Nephron progenitor cell (in vitro differentiated cells): ENCODE results near the gene TRIM9.

Experiments
- DNase-seq: peaks from one replicate; pipeline ENCODE4 v3.0.0; 2021
- H3K27ac Mint-ChIP-seq: 2 replicates; pipeline ENCODE4 v1.8.0; 2021; ENCODE audit warnings: mild to moderate bottlenecking, moderate library complexity, mixed read lengths
- H3K27me3 Mint-ChIP-seq: 2 replicates; pipeline ENCODE4 v1.8.0; 2021; ENCODE audit warnings: mild to moderate bottlenecking, low read depth, mixed read lengths; ENCODE audit not compliant: poor library complexity
- H3K36me3 Mint-ChIP-seq: 2 replicates; pipeline ENCODE4 v1.8.0; 2021; ENCODE audit warnings: low read depth, mixed read lengths
- H3K4me1 Mint-ChIP-seq: 2 replicates; pipeline ENCODE4 v1.8.0; 2021; ENCODE audit warnings: mixed read lengths
- H3K4me3 Mint-ChIP-seq: 2 replicates; pipeline ENCODE4 v1.8.0; 2021; ENCODE audit warnings: mild to moderate bottlenecking, moderate library complexity, mixed read lengths
- H3K9me3 Mint-ChIP-seq: 2 replicates; pipeline ENCODE4 v1.8.0; 2021; ENCODE audit warnings: mild to moderate bottlenecking, moderate library complexity, mixed read lengths
- TF ChIP-seq, protein P1 (sequence below): fragments of 200-600 bp; sonication (generic); IDR thresholded peaks from 2 replicates; pipeline ENCODE4 v1.5.0; 2021; ENCODE audit warnings: antibody characterized with exemption

Gene TRIM9

DNA sequence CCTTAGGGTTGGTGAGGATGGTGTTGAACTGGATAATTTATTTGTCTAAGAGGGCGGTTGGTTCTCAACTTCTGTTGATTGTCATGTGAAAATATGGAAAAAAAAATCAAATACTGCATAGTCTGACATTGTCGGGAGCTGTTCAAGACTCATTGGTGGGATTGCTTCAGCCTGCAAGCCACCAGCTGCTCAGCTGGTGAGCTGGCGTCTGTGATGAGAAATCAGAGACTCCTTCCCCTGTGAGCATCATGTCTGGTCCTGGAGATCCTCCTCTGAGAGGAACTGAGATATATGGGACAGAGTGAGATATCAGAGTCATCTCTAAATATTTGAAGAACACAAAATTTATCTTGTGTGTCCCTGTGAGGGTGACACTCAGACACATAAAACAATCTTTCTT, 49.9 kb downstream of the TRIM9 start:
- H3K36me3 Mint-ChIP-seq = no peaks in the 10 kb centered on the region
- H3K4me1 Mint-ChIP-seq = peaks cover 4% of the 10 kb centered on the region
- TF ChIP-seq, protein P1, sequence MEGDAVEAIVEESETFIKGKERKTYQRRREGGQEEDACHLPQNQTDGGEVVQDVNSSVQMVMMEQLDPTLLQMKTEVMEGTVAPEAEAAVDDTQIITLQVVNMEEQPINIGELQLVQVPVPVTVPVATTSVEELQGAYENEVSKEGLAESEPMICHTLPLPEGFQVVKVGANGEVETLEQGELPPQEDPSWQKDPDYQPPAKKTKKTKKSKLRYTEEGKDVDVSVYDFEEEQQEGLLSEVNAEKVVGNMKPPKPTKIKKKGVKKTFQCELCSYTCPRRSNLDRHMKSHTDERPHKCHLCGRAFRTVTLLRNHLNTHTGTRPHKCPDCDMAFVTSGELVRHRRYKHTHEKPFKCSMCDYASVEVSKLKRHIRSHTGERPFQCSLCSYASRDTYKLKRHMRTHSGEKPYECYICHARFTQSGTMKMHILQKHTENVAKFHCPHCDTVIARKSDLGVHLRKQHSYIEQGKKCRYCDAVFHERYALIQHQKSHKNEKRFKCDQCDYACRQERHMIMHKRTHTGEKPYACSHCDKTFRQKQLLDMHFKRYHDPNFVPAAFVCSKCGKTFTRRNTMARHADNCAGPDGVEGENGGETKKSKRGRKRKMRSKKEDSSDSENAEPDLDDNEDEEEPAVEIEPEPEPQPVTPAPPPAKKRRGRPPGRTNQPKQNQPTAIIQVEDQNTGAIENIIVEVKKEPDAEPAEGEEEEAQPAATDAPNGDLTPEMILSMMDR = no peak
- H3K9me3 Mint-ChIP-seq = no peaks in the 10 kb centered on the region
- DNase-seq = no peak
- H3K27ac Mint-ChIP-seq = no peak overlapping the region
- no peak overlapping the region for H3K4me3 Mint-ChIP-seq
- H3K27me3 Mint-ChIP-seq = peaks cover 5% of the 10 kb centered on the region

DNA sequence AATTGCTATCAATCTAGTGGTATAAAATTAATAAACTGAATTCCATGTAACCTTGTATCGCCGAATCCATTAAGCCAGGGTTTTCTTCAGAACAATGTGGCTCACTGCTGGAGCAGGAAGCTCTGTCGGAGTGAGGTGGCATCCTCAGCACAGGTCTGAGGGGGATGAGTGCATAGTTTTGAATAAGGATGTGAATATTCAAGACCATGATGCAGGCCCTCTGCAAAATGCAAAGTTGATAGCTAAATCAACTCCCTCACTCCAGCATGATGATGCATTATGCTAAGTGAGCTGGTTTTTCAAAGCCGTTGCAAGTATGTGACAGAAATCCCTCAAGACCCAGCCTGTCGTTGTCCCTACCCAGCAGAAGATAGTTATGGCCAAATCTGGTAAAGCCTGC, 53.0 kb downstream of the TRIM9 start:
- H3K27ac Mint-ChIP-seq = no peak overlapping the region
- H3K36me3 Mint-ChIP-seq = no peaks in the 10 kb centered on the region
- H3K27me3 Mint-ChIP-seq = peaks cover 5% of the 10 kb centered on the region
- H3K9me3 Mint-ChIP-seq = no peaks in the 10 kb centered on the region
- TF ChIP-seq, protein P1 = no peak
- no peak for DNase-seq
- no peak overlapping the region for H3K4me3 Mint-ChIP-seq
- H3K4me1 Mint-ChIP-seq = no peaks in the 10 kb centered on the region

DNA sequence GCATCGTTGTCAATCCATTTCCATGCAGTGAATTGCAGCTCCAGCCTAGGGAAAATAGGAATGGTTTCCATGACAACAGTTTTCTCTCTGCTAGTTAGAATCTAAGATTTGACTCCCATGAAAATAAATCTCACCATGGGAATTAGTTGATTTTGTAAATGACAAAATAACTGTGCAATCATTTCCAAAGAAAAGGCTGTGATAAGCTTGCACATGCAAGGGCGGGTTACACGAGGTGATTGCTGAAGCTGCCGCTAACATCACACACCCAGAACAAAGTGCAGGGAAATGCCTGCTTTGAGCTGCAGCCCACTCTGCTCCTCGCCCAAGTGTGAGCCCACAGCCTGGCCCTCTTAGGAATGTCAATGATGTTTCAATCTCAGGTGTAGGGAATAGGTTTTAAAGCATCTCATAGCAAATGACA, 53.8 kb downstream of the TRIM9 start:
- TF ChIP-seq, protein P1 = no peak
- Mint-ChIP-seq H3K27me3 (peaks cover 5% of the 10 kb centered on the region), H3K27ac (no peak overlapping the region), H3K9me3 (no peaks in the 10 kb centered on the region), H3K36me3 (no peaks in the 10 kb centered on the region), H3K4me3 (no peak overlapping the region), H3K4me1 (no peaks in the 10 kb centered on the region)
- DNase-seq = no peak

DNA sequence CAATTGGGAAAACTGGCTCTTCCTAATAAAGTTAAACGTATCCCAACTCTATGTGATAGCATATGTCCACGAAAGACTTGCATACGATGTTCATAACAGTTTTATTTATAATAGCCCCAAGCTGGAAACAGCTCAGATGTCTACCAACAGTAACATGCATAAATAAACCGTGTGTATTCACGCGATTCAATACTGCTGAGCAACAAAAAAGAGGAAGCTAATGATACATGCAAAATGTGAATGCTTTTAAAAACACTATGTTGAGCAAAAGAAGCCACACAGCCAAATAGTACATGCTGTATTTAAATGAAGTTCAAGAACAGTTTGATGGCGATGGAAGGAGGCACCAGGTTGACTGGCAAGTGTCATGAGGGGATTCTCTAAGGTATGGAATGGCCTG, 55.7 kb downstream of the TRIM9 start:
- TF ChIP-seq, protein P1 = no peak
- H3K4me3 Mint-ChIP-seq = no peak overlapping the region
- no peak for DNase-seq

DNA sequence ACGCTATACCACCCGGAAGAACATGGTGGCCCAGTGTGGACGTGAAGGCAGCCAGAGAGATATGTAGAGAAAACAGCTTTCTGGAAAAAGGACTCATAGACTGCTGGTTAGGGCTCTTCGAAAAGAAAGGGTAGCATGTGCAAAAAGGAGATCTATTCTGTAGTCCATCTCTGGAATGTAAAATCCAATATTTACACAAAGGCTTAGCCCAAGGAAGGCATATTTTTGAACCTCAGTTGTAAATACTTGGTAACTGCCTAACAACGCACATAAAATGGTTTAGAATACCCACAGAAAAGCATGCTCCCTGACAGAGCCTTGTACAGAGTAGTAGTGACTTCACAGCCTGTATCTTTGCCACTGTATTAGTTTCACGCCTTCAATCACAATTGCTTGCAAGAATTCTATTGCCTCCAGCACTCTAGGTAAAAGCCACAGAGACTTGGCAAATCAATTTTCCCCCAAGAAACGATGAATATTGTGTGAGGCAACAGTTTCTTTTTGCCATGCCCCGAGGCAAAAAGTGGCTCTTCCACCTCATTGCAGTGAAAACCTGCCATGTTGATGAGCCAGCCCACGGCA, 59.2 kb downstream of the TRIM9 start:
- H3K36me3 Mint-ChIP-seq = no peaks in the 10 kb centered on the region
- H3K4me1 Mint-ChIP-seq = no peaks in the 10 kb centered on the region
- peaks cover 5% of the 10 kb centered on the region for H3K27me3 Mint-ChIP-seq
- TF ChIP-seq, protein P1 = no peak
- H3K27ac Mint-ChIP-seq = no peak overlapping the region
- H3K9me3 Mint-ChIP-seq = no peaks in the 10 kb centered on the region
- H3K4me3 Mint-ChIP-seq = no peak overlapping the region
- no peak for DNase-seq

More for the DNA sequence above, 55.7 kb downstream of the TRIM9 start:
- H3K27ac Mint-ChIP-seq = no peak overlapping the region
- H3K9me3 Mint-ChIP-seq = no peaks in the 10 kb centered on the region
- H3K36me3 Mint-ChIP-seq = no peaks in the 10 kb centered on the region
- no peaks in the 10 kb centered on the region for H3K4me1 Mint-ChIP-seq
- peaks cover 5% of the 10 kb centered on the region for H3K27me3 Mint-ChIP-seq
